Frontal cortex (tissue), 4 donors: Measurements from ENCODE around the gene PTGIS. TPM values are rescaled to one million over a fixed set of nuclear protein-coding genes. Genes with fewer than 3 reads are reported as not detected.

Source experiments
- DNase-seq, 2 donors: peaks; one replicate each; pipeline ENCODE4 v3.0.0; 2012; ENCODE audit warnings: low spot score in 2 of 2
- FAIRE-seq: peaks from 2 replicates; lab custom pipeline; 2012; peaks lifted over from hg19 to GRCh38; lab: Jason Lieb, UNC
- total RNA-seq: library from RNA; depleted of rRNA; stranded (reverse); fragments of >200 nt; gene quantifications from one replicate; pipeline ENCODE4 v1.2.3, GENCODE V29; 2014
- donor health status: control.
- donor health status: control.
- donor health status: control.

PTGIS gene
- total RNA-seq, 1 donor from 2014 or later, result 7.7 TPM

DNA sequence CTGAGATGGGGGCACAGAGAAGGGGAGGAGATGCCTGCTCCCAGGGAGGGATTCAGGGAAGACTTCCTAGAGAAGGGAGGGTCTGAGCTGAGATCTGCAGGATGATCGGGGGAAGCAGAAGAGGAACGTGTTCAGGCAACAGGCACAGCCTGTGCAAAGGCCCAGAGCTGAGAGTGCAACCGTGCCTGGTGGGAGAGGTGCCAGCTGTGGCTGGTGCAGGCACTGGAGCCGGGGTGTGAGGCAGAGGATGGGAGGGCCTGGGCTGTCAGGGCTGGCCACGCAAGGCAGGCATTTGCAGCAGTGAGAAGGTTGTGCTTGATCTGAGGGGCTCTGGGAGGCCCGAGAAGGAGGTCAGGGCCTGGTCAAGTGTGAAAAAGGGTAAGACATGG is 27.7 kb downstream of the PTGIS start:
- DNase-seq (no peak), FAIRE-seq (no peak)

DNA sequence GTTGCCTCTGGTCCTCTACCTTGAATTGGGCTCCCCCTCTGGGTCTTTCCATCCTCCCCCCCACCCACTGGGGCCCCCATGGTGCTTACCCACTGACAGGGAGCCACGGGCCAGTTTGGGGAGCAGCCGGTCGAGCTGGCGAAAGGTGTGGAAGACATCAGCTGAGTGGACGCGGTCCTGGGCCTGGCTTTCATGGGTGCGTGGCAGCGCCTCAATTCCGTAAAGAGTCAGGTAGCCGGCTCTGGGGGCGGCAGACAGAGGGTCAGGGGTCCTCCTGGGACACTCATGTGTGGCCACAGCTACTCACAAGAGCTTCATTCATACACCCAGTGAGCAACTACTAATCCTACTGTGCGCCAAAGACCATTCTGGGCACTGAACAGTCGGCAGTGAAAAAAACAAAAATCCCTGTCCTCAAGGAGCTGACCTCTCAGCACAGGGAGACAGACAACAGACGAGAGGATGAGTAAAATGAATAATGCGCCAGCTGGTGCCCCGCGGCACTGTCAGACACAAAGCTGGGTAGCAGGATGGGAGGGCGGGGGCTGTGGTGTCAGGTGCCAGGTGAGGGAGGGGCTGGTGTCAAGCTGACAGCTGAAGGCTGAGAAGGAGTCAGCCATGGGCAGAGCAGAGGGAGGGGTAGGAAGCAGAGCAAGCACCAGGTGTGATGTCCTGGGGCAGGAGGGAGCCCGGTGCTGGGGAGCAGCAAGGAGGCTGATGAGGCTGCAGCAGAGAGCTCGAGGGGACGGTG is 28.3 kb downstream of the PTGIS start:
- no peak for FAIRE-seq
- DNase-seq, result no peak

DNA sequence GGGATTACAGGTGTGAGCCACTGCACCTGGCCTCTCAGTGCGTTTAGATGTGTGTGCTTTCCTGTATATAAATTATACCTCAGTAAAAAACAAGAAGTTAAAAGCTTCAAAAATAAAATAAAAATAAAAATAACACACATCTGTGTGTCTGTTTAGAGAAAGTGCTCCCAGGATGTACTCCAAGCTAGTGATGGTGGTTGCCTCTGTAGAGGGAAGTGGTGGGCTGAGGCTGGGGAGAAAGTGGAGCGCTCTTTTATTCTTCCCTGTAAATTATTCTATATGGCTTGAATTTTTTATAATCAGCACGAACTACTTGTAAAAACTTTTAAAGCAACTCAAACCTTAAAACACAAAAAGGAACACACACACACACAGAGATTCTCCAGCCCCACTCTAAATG is 29.0 kb downstream of the PTGIS start:
- no peak for DNase-seq
- no peak for FAIRE-seq

DNA sequence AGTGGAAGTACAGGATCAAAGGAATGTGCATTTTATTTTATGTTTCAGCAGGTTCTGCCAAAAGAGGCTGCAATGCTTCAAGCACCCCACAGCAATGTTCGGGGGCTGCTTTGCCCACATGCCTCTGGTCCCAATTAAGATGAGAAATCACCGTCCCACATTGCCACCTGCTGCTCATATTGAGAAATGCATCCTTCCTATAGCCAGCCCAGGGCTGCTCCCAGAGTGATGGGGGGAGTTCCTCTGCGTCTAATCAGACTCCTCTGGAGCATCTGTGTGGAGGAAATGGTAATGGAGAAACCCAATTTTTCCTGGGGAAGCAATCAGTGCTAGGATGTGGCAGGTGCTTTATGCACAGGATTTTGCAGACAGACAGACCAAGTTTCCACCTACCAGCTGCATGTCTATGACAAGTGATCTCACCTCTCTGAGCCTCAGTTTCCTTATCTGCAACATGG is 33.7 kb downstream of the PTGIS start:
- peak; percentile 33 to 56 for DNase-seq
- no peak for FAIRE-seq

GRCh38 chr20:49532285-49532946 is 35.5 kb downstream of the PTGIS start:
- DNase-seq (no peak), FAIRE-seq (no peak)

DNA sequence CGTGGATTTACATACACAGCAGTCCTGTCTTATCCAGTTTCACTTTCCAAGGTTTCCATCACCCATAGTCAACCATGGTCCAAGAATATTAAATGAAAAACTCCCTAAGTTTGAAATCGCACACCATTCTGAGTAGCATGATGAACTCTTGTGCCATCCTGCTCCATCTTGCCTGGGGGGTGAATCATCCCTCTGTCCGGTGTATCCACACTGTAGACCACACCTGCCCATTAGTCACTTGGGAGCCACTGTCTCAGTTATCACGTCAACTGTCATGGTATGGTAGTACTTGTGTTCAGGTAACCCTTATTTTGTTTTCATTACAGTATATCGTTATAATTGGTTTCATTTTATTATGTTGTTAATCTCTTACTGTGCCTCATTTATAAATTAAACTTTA is 38.5 kb downstream of the PTGIS start:
- DNase-seq, result no peak
- no peak for FAIRE-seq

DNA sequence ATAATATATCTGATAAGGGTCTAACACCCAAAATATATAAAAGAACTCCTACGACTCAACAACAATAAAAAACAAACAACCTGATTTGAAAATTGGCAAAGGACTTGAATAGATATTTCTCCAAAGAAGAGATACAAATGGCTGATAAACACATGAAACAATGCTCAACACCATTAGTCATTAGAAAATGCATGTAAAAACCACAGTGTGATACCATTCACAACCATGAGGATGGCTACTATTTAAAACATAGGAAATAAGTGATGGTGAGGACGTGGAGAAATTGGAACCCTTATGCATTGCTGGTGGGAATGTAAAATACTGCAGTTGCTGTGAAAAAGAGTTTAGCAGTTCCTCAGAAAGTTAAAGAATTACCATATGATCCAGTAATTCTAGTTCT is 41.4 kb downstream of the PTGIS start:
- FAIRE-seq, result no peak
- DNase-seq, result no peak

GRCh38 chr20:49526056-49526455 is 41.9 kb downstream of the PTGIS start:
- no peak for FAIRE-seq
- DNase-seq, result no peak

GRCh38 chr20:49523767-49524360 is 44.1 kb downstream of the PTGIS start:
- FAIRE-seq, result no peak
- DNase-seq, result no peak

DNA sequence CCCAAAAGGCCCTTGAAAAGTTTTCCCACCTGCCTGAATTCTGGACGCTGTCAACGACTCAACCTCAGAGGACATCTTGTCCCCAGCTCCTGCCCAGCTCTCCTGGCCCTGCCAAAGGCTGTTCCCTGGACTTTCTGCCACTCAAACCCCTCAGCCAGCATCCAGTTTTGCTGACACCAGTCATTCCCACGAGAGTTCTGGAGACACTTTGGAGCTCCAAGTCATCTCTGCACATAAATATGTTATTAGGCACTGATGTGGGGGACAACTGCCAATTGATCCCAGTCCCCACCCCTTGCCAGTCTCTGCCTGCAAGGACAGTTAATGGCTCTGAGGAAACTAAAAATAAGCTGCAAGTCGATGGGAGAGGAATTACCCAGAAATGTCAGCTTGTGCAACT is 46.6 kb downstream of the PTGIS start:
- FAIRE-seq (no peak), DNase-seq (no peak)

- no peak for DNase-seq
- no peak for FAIRE-seq
These were observed 48.1 kb downstream of the PTGIS start for GRCh38 chr20:49519777-49520359.

GRCh38 chr20:49519212-49519712 is 48.7 kb downstream of the PTGIS start:
- no peak for DNase-seq
- no peak for FAIRE-seq

- no peak for FAIRE-seq
- no peak for DNase-seq
These were observed 49.4 kb downstream of the PTGIS start for GRCh38 chr20:49518576-49518975.

GRCh38 chr20:49517805-49518100 is 50.2 kb downstream of the PTGIS start:
- no peak for FAIRE-seq
- no peak for DNase-seq

- DNase-seq, result no peak
- FAIRE-seq, result no peak
These were observed 50.8 kb downstream of the PTGIS start for GRCh38 chr20:49516916-49517804.

- no peak for FAIRE-seq
- DNase-seq, result no peak
These were observed 52.4 kb downstream of the PTGIS start for GRCh38 chr20:49515586-49515985.

- DNase-seq (no peak), FAIRE-seq (no peak)
These were observed 54.4 kb downstream of the PTGIS start for GRCh38 chr20:49513517-49513916.

DNA sequence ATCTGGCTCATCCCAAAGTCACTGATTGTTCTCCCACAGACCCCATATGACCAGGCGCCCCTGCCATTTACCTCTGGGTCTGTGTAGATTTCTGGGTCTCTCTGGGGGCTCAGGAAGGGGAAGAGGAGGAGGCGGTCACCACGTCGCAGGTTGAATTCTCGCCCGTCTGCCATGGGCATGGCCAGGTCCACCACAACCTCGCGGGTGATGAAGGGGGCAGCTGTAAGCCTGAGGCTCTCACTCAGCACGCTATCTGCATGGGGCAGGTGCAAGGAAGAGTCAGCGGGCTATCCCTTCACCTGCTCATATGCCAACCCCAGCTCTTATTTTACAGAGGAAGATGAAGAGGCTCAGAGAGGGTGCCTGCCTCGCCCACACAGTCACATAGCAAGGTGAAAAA is 54.9 kb downstream of the PTGIS start:
- DNase-seq (no peak), FAIRE-seq (no peak)

DNA sequence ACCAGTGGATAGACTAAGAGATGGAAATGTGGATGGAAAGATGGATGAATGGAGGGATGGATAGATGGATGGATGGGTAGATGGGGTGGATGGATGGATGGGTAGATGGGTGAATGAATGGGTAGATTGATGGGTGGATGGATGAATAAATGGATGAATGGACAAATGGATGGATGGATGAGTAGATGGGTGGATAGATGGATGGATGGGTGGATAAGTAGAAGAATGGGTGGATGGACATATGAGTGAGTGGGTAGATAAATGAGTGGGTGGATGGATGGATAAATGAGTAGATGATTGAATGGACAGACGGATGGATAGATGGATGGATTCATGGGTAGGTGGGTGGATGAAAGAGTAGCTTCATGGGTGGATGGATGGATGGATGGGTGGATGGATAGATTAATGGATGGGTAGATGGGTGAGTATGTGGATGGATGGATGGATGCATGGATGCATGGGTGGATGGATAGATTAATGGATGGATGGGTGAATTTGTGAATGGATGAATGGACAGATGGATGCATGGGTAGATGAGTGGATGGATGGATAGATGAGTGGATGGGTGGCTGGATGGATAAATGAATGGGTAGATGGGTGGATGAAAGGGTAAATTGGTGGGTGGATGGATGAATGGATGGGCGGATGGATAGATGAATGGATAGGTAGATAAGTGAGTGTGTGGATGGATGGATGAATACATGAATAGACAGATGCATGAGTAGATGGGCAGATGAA is 56.0 kb downstream of the PTGIS start:
- DNase-seq, result no peak
- no peak for FAIRE-seq
